Thyroid gland (tissue), 4 donors: ENCODE measurements around the gene P2RY2. TPM values are rescaled to one million over a fixed set of nuclear protein-coding genes. Genes with fewer than 3 reads are reported as not detected.

Experiments used
- DNase-seq, 2 donors: peaks; one replicate each; pipeline ENCODE4 v3.0.0-alpha.2; 2019
- H3K27ac ChIP-seq, 3 donors: fragments of 200-600 bp; sonication (generic); 1 replicate in 2 of 3; 2 replicates in 1 of 3; pipeline ENCODE4 v1.5.1; 2016 to 2019; ENCODE audit warnings: mild to moderate bottlenecking in 1 of 3, moderate library complexity in 1 of 3
- H3K27me3 ChIP-seq: fragments of 200-600 bp; sonication (generic); one replicate; pipeline ENCODE4 v1.5.1; 2019
- H3K36me3 ChIP-seq, 2 donors: fragments of 200-600 bp; sonication (generic); one replicate each; pipeline ENCODE4 v1.5.1; 2016 to 2019
- H3K4me1 ChIP-seq, 2 donors: fragments of 200-600 bp; sonication (generic); one replicate each; pipeline ENCODE4 v1.5.1; 2017 to 2019
- H3K4me3 ChIP-seq, 3 donors: fragments of 200-600 bp; sonication (generic); replicated peaks in 1 of 3; 1 replicate in 2 of 3; 2 replicates in 1 of 3; pipeline ENCODE4 v1.5.1; 2016; ENCODE audit warnings: mild to moderate bottlenecking in 1 of 3
- H3K9me3 ChIP-seq: fragments of 200-600 bp; sonication (generic); one replicate; pipeline ENCODE4 v1.5.1; 2017
- CTCF ChIP-seq, 6 experiments: fragments of 200-600 bp in 3 of 6; fragments of 450-650 bp in 3 of 6; sonication (generic) in 3 of 6; IDR thresholded peaks; one replicate each; pipeline ENCODE4 v1.5.1; 2016 to 2019; ENCODE audit warnings: antibody characterized with exemption in 6 of 6, mild to moderate bottlenecking in 2 of 6, inconsistent platforms in 1 of 6, moderate library complexity in 1 of 6
- POLR2A ChIP-seq, 2 donors: fragments of 450-650 bp; IDR thresholded peaks; one replicate each; pipeline ENCODE4 v1.6.1; 2017; ENCODE audit warnings: antibody characterized with exemption in 2 of 2, mild to moderate bottlenecking in 2 of 2, moderate library complexity in 1 of 2
- WGBS, 2 donors: methylation state at CpG; one replicate each; pipeline ENCODE4 v1.1.5; 2017; 5-methylcytosine and 5-hydroxymethylcytosine counted together
- intact Hi-C: fragments of 100-400 bp; cut with DNase I; formaldehyde crosslinking; loops from one replicate; pipeline ENCODE4 v1.15.1; 2023
- total RNA-seq, 4 donors: library from RNA; depleted of rRNA; stranded (reverse); fragments of >200 nt; gene quantifications; one replicate each; pipeline ENCODE4 v1.2.3, GENCODE V29; 2016

P2RY2 gene
- total RNA-seq, 4 donors from 2014 or later, result 29.3 to 38.1 (median 37.7) TPM

GRCh38 chr11:73203322-73203721 is 14.8 kb upstream of the P2RY2 start:
- no peak for TF ChIP-seq CTCF (IDR thresholded peaks at IDR 0.05)
- TF ChIP-seq POLR2A (IDR thresholded peaks at IDR 0.05), result no peak
- peak in 1 of 2 donors; percentile 0 for DNase-seq
- Histone ChIP-seq H3K27me3 (no peaks in the 10 kb centered on the region), H3K36me3 (no peaks in the 10 kb centered on the region), H3K27ac (peak overlapping the region in 2 of 3 donors; percentile 9 to 93), H3K9me3 (no peaks in the 10 kb centered on the region), H3K4me1 (peaks cover 47% of the 10 kb centered on the region in 2 donors), H3K4me3 (no peak overlapping the region)
- WGBS, 2 donors, result 92 to 94% methylated on average over 6 of the region's 6 CpGs
- intact Hi-C loops, result no loop called here

- TF ChIP-seq CTCF (IDR thresholded peaks at IDR 0.05) (no peak), POLR2A (IDR thresholded peaks at IDR 0.05) (no peak)
- intact Hi-C loops, result no loop called here
- Histone ChIP-seq H3K4me3 (no peak overlapping the region), H3K27me3 (no peaks in the 10 kb centered on the region), H3K4me1 (peaks cover 42 to 43% of the 10 kb centered on the region in 2 donors), H3K27ac (peak overlapping the region in 2 of 3 donors; percentile 9 to 34), H3K36me3 (no peaks in the 10 kb centered on the region), H3K9me3 (no peaks in the 10 kb centered on the region)
- peak in 1 of 2 donors; percentile 27 for DNase-seq
- 62 to 65% methylated on average over 4 of the region's 4 CpGs for WGBS, 2 donors
Measured at GRCh38 chr11:73203790-73204189, 14.3 kb upstream of the P2RY2 start.

- TF ChIP-seq CTCF (IDR thresholded peaks at IDR 0.05) (no peak), POLR2A (IDR thresholded peaks at IDR 0.05) (no peak)
- Histone ChIP-seq H3K9me3 (no peaks in the 10 kb centered on the region), H3K27ac (peak overlapping the region in 1 of 3 donors; percentile 34), H3K4me1 (peaks cover 33% of the 10 kb centered on the region in 2 donors), H3K27me3 (no peaks in the 10 kb centered on the region), H3K4me3 (no peak overlapping the region), H3K36me3 (no peaks in the 10 kb centered on the region)
- intact Hi-C loops, result no loop called here
- DNase-seq, result peak in 1 of 2 donors; percentile 17
- WGBS, 2 donors, result 82 to 86% methylated on average over 5 to 8 of the region's 8 CpGs
Measured at GRCh38 chr11:73204711-73205121, 13.4 kb upstream of the P2RY2 start.

- H3K36me3 ChIP-seq, result no peaks in the 10 kb centered on the region
- H3K27ac ChIP-seq, result peak overlapping the region in 1 of 3 donors; percentile 32
- 87 to 94% methylated on average over 5 of the region's 5 CpGs for WGBS, 2 donors
Measured at GRCh38 chr11:73205661-73206343, 12.3 kb upstream of the P2RY2 start.

More at GRCh38 chr11:73205661-73206343, 12.3 kb upstream of the P2RY2 start:
- no peak for TF ChIP-seq CTCF (IDR thresholded peaks at IDR 0.05)
- peaks cover 22 to 24% of the 10 kb centered on the region in 2 donors for H3K4me1 ChIP-seq
- DNase-seq, result no peak
- no peak overlapping the region for H3K4me3 ChIP-seq
- no peaks in the 10 kb centered on the region for H3K27me3 ChIP-seq
- intact Hi-C loops, result no loop called here
- no peaks in the 10 kb centered on the region for H3K9me3 ChIP-seq
